ENCODE measurements around the gene TANK. TPM values are rescaled to one million over a fixed set of nuclear protein-coding genes. Genes with fewer than 3 reads are reported as not detected.

The TANK gene
- total RNA-seq, 1 experiment from 2014 or later = 35.9 TPM

- Histone ChIP-seq H3K4me1 (ENCODE audit: insufficient read depth, low read length, poor library complexity, severe bottlenecking) (peaks cover 15% of the 10 kb centered on the region), H3K4me3 (ENCODE audit: low read depth, low read length, poor library complexity, severe bottlenecking) (no peak overlapping the region), H3K9me3 (ENCODE audit: low read depth, low read length, poor library complexity, severe bottlenecking) (no peaks in the 10 kb centered on the region), H3K27ac (ENCODE audit: low read depth, low read length, poor library complexity, severe bottlenecking) (no peak overlapping the region), H3K27me3 (replicated peaks; ENCODE audit: insufficient read depth, low read depth, low read length, poor library complexity) (no peaks in the 10 kb centered on the region), H3K36me3 (ENCODE audit: insufficient read depth, low read length, poor library complexity, severe bottlenecking) (no peaks in the 10 kb centered on the region)
- CTCF ChIA-PET = no interaction called here
- no TSS peak for BruUV-seq (replicated peaks)
- no peak for DNase-seq (ENCODE audit: low spot score)
- POLR2A ChIA-PET (ENCODE audit: low non-redundant PET) = no interaction called here
- TF ChIP-seq EZH2 (IDR thresholded peaks at IDR 0.05; ENCODE audit: borderline replicate concordance, low read depth, low read length, poor library complexity, severe bottlenecking) (no peak), CTCF (conservative IDR thresholded peaks at IDR 0.05; ENCODE audit: low read depth, low read length) (no peak)
- intact Hi-C loops (cut with micrococcal nuclease; ENCODE audit: unreplicated experiment) = no loop called here
Measured at GRCh38 chr2:161245671-161246070, 85.4 kb downstream of the TANK start.

DNA sequence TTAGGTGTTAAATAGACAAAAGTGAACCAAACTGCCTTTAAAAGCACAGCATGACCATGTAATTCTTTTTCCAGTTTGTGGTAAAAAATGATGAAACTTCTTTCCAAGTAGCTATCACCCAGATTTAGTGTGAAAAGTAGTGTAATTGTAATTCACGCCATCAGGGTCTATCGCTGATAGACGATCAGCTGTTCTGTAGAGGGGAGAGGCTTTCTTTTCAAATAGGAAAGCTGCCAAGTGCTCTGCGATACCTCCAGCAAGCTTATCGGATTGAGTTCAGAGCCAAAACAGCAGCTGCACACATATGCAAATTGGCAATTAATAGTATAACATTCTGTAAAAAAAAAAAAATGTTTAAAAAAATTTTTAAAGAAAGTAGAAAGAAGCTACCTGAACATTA lies 86.1 kb downstream of the TANK start:
- BruUV-seq (replicated peaks) = no TSS peak
- POLR2A ChIA-PET (ENCODE audit: low non-redundant PET) = interaction anchor here (0.6 kb wide), 1 partner anchor 61 kb away, joined by 5 read pairs; no protein-coding TSS in a partner anchor
- CTCF ChIA-PET = interaction anchor here (0.7 kb wide), 1 partner anchor 182 kb away, joined by 3 read pairs; no protein-coding TSS in a partner anchor

GRCh38 chr2:161250864-161251436 lies 90.7 kb downstream of the TANK start:
- Histone ChIP-seq H3K9me3 (ENCODE audit: low read depth, low read length, poor library complexity, severe bottlenecking) (no peaks in the 10 kb centered on the region), H3K36me3 (ENCODE audit: insufficient read depth, low read length, poor library complexity, severe bottlenecking) (no peaks in the 10 kb centered on the region), H3K4me3 (ENCODE audit: low read depth, low read length, poor library complexity, severe bottlenecking) (no peak overlapping the region), H3K27me3 (replicated peaks; ENCODE audit: insufficient read depth, low read depth, low read length, poor library complexity) (no peaks in the 10 kb centered on the region), H3K27ac (ENCODE audit: low read depth, low read length, poor library complexity, severe bottlenecking) (no peak overlapping the region), H3K4me1 (ENCODE audit: insufficient read depth, low read length, poor library complexity, severe bottlenecking) (peaks cover 10% of the 10 kb centered on the region)
- intact Hi-C loops (cut with micrococcal nuclease; ENCODE audit: unreplicated experiment) = no loop called here
- BruUV-seq (replicated peaks) = no TSS peak
- ChIA-PET CTCF (no interaction called here), POLR2A (ENCODE audit: low non-redundant PET) (no interaction called here)
- TF ChIP-seq CTCF (conservative IDR thresholded peaks at IDR 0.05; ENCODE audit: low read depth, low read length) (peak; percentile 78), EZH2 (IDR thresholded peaks at IDR 0.05; ENCODE audit: borderline replicate concordance, low read depth, low read length, poor library complexity, severe bottlenecking) (no peak)
- peak; percentile 69 for DNase-seq (ENCODE audit: low spot score)

More for the DNA sequence above, 86.1 kb downstream of the TANK start:
- Histone ChIP-seq H3K4me3 (ENCODE audit: low read depth, low read length, poor library complexity, severe bottlenecking) (no peak overlapping the region), H3K9me3 (ENCODE audit: low read depth, low read length, poor library complexity, severe bottlenecking) (no peaks in the 10 kb centered on the region), H3K27ac (ENCODE audit: low read depth, low read length, poor library complexity, severe bottlenecking) (no peak overlapping the region), H3K4me1 (ENCODE audit: insufficient read depth, low read length, poor library complexity, severe bottlenecking) (peaks cover 15% of the 10 kb centered on the region), H3K27me3 (replicated peaks; ENCODE audit: insufficient read depth, low read depth, low read length, poor library complexity) (no peaks in the 10 kb centered on the region), H3K36me3 (ENCODE audit: insufficient read depth, low read length, poor library complexity, severe bottlenecking) (no peaks in the 10 kb centered on the region)
- TF ChIP-seq CTCF (conservative IDR thresholded peaks at IDR 0.05; ENCODE audit: low read depth, low read length) (no peak), EZH2 (IDR thresholded peaks at IDR 0.05; ENCODE audit: borderline replicate concordance, low read depth, low read length, poor library complexity, severe bottlenecking) (no peak)
- peak; percentile 51 for DNase-seq (ENCODE audit: low spot score)
- intact Hi-C loops (cut with micrococcal nuclease; ENCODE audit: unreplicated experiment) = no loop called here
